Fibroblast of lung (primary cell): ENCODE data around the gene BRAF.

Source experiments
- EZH2 ChIP-seq: IDR thresholded peaks from 2 replicates; pipeline ENCODE4 v1.5.1; 2012; ENCODE audit warnings: low read length, control low read depth, mild to moderate bottlenecking; ENCODE audit errors: missing control alignments
- TF ChIP-seq, protein P1 (sequence below), 2 donors: IDR thresholded peaks in 1 of 2; conservative IDR thresholded peaks in 1 of 2; 1 replicate in 1 of 2; 2 replicates in 1 of 2; pipeline ENCODE4 v1.5.1; 2011 to 2012; ENCODE audit warnings: low read length in 2 of 2, control low read depth in 1 of 2, inconsistent platforms in 1 of 2, low read depth in 1 of 2, mild to moderate bottlenecking in 1 of 2

DNA sequence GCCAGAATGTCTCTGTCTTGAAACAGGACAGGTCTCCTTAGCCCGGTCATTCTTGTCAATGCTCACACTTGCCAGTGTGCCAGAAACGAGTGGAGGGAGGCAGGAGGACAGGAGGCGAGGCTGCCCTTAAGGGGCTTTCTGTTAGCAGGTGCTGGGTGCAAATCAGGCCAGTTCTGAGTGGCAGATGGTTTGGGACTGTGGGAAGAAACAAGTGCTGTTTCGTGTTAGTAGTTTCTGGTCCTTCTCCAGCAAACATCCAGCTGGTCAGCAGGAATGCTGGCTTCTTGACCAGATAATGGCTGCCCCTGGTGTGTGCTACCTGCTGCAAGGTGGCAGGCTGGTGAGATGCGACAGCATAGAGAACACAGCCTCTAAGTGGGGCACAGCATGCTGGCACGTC is 236.4 kb downstream of the BRAF start:
- TF ChIP-seq, protein P1, sequence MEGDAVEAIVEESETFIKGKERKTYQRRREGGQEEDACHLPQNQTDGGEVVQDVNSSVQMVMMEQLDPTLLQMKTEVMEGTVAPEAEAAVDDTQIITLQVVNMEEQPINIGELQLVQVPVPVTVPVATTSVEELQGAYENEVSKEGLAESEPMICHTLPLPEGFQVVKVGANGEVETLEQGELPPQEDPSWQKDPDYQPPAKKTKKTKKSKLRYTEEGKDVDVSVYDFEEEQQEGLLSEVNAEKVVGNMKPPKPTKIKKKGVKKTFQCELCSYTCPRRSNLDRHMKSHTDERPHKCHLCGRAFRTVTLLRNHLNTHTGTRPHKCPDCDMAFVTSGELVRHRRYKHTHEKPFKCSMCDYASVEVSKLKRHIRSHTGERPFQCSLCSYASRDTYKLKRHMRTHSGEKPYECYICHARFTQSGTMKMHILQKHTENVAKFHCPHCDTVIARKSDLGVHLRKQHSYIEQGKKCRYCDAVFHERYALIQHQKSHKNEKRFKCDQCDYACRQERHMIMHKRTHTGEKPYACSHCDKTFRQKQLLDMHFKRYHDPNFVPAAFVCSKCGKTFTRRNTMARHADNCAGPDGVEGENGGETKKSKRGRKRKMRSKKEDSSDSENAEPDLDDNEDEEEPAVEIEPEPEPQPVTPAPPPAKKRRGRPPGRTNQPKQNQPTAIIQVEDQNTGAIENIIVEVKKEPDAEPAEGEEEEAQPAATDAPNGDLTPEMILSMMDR (conservative IDR thresholded peaks at IDR 0.05 in 1 of 2, IDR thresholded peaks at IDR 0.05 in 1 of 2; ENCODE audit: low read depth in 1 of 2, low read length in 2 of 2) = no peak
- no peak for TF ChIP-seq EZH2
